HG02970 (cell line): Measurements from ENCODE around the gene GRIK5.
"Not testable (repeated sequence)": the region's sequence is repeated elsewhere in the genome, so short reads cannot be mapped to it uniquely, and the experiment has no call there.

Source experiments
- ATAC-seq: cut with Tn5 transposase; IDR thresholded peaks from one replicate; pipeline ENCODE4 v1.9.1; 2021; ENCODE audit warnings: mild to moderate bottlenecking, moderate library complexity, moderate number of reproducible peaks; ENCODE audit not compliant: unreplicated experiment, low FRiP score

The GRIK5 gene

GRCh38 chr19:42069619-42070351 lies at the start of gene GRIK5:
GRIK5 (minus strand) TSS chr19:42070206; CDS start chr19:42065770, 4,436 bp downstream.
- no peak for ATAC-seq

- no peak for ATAC-seq
These were observed 47.1 kb upstream of the GRIK5 start for GRCh38 chr19:42117076-42117475.

DNA sequence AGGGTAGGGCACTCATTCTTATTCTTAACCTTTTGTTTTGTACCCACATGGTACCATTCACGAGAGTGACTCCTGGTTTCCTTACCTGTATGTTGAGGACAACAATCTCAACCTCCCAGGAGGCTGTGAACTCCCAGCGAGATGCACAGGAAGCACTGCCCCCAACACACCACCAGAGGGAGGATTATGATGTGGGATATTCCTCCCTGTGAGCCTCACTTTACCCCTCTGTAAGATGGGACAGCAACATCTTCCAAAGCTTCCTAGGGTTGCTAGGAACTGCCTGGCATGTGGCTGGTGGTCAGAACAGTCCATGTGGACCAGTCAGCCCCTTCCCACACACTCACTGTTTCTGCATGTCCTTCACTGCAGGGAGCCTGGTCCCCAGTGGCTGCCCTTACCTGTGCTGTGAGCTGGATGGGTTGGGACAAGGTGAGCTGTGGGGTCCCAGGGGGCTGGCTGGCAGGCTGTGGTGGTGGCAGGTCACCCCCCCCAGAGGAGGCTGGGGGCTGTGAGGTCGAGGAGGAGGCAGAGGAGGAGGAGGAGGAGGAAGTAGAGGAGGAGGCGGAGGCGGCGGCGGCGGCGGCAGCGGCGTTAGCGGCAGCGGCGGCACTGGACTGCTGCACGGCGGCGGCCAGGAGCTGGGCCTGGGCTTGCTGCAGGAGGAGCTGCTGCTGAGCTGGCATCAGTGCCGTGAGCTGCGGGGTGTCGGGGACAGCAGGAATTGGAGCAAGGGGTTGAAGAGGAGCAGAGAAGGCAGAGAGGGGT lies 46.5 kb upstream of the GRIK5 start:
- no peak for ATAC-seq

DNA sequence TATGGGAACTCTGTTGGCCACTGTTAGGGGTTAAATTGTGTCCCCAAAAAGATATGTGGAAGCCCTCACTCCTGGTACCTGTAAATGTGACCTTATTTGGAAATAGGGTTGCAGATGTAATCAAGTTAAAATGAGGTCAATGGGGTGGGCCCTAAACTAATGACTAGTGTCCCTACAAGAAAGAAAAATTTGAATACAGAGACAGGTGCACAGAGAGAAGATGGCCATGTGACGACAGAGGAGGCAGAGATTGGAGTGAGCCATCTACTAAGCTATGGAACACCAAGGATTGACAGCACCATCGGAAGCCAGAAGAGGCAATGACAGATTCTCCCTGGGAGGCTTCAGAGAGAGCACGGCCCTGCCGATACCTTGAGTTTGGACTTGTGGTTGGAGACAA lies 45.7 kb upstream of the GRIK5 start:
- ATAC-seq: no peak

DNA sequence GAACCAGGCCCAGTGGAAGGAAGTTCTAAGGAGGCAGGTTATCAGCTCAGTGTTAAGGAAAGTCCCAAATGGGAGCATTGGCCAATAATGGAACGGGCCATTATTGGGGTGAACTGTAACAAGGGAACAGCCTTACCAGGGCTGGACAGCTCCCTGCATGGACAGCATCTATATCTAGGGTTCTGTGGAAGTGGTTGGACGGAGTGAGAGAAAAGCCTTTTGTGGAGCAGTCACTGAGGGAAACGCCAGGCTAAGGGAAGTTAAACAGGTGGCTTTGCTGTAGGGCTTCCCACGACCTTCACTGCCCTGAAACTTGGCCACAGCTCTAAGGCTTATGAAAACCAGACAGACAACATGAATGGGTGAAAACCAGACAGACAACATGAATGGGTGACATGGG lies 45.2 kb upstream of the GRIK5 start:
- ATAC-seq: no peak

GRCh38 chr19:42114412-42114811 lies 44.4 kb upstream of the GRIK5 start:
- no peak for ATAC-seq

GRCh38 chr19:42113641-42114348 lies 43.8 kb upstream of the GRIK5 start:
- ATAC-seq: no peak

DNA sequence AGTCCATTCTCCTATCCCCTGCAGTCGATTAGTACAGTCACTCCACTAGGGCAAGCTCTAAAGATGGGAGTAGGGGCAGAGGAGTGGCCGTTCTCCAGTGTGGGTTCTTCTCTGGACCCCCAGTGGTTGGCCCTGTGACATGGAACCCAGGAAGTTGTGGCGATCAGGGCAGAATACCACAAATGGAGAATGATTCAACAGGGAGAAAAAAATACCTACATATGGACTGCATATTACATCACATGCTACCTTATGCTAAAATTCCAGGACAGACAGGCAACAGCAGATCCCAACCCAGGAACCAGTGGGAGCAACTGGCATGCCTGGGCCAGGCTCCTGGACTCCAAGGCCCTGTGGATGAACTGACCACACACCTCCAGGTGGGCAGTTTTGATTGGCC lies 41.8 kb upstream of the GRIK5 start:
- no peak for ATAC-seq

DNA sequence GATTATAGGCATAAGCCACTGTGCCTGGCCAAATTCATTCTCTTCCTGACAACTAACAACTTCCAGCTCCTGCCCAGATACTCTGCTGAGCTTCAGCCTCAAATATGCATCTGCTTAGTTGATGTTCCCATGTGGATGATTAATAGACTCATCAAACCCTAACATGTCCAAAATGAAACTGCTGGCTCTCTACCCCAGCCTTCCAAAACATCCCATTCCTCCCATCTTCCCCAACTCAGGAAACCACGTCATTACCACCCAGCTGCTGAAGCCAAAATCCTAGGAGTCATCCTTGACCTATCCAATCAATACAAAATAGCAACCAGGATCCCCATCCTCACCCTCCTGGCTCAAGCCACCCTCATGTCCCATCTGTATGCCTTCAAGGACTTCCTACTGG lies 41.4 kb upstream of the GRIK5 start:
- ATAC-seq: no peak

GRCh38 chr19:42110658-42111057 lies 40.7 kb upstream of the GRIK5 start:
- ATAC-seq: no peak

DNA sequence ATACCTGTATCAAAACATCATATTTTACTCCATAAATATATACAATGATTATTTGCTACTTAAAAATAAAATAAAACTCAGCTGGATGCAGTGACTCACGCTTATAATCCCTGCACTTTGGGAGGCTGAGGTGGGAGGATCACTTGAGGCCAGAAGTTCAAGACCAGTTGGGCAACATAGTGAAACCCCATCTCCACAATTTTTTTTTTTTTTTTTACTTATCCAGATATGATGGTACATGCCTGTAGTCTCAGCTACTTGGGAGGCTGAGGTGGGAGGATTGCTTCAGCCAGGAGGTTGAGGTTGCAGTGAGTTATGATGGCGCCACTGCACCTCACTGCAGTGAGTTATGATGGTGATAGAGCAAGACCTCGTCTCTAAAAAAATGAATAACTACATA lies 39.9 kb upstream of the GRIK5 start:
- ATAC-seq: no peak

DNA sequence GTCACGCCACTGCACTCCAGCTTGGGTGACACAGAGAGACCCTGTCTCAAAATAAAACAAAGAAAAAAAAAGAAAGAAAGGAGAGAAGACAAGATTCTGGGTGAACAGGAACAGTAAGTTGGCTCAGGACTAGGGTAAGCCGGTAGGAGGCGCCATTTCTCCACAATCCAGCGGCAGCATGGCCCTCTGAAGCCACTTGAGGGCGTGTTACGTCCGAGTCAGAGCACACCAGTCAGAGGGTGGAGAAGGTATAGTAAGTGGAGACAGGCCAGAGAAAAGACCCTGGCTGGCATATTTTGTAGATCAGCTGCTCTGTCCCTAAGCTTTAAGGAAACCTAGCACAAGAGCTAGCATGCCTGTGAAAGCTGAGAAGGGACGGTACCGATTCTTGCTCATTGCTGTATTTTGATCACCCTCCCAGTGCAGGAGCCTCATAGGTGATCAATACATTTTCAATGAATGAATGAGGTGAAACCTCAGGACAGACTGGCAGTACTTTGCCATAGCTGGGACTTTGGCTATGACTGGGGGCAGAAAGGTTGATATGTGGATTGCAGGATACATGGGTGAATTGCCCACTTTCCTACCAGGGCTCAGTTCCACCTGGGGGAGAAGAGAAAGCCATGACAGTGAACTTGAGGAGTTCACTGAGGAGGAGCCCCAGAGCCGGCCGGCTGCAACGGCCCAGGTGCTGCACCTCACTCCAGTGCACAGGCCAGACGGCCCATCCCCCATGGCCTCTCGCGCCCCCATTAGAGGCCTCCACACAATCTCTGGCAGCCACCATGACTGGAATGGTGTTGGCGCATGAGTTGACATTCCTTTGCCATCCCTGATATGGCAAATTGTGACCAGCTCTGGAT lies 38.8 kb upstream of the GRIK5 start:
- peak; percentile 73 for ATAC-seq

- ATAC-seq: no peak
These were observed 35.4 kb upstream of the GRIK5 start for GRCh38 chr19:42105368-42105767.

DNA sequence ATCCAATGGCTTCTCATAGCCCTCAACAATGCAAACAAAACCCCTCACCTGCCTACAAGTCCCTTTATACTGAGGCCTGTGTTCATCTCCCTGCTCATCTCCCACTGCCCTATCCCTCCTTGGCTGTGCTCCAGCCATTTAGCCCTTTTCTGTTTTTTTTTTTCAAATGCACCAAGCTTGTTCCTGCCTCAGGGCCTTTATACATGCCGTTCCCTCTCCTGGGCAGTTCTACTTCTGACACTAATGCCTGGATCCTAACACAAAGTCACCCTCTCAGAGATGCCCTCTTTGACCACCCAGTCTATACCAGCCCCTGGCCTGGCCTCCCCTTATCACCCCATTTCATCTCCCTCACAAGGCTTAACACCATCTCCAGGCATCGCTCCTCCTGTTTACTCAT lies 32.9 kb upstream of the GRIK5 start:
- ATAC-seq: no peak

DNA sequence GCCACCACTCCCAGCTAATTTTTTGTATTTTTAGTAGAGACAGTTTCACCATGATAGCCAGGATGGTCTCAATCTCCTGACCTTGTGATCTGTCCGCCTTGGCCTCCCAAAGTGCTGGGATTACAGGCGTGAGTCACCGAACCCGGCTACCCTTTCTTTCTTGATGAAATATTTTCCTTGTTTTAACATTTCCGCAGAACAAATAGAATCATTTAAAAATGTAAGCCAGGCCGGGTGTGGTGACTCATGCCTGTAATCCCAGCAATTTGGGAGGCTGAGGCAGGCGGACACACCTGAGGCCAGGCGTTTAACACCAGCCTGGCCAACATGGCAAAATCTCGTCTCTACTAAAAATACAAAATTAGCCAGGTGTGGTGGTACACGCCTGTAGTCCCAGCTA lies 30.2 kb upstream of the GRIK5 start:
- ATAC-seq: not testable (repeated sequence)

GRCh38 chr19:42099336-42099925 lies 29.4 kb upstream of the GRIK5 start:
- ATAC-seq: no peak

GRCh38 chr19:42098781-42099180 lies 28.8 kb upstream of the GRIK5 start:
- ATAC-seq: no peak

DNA sequence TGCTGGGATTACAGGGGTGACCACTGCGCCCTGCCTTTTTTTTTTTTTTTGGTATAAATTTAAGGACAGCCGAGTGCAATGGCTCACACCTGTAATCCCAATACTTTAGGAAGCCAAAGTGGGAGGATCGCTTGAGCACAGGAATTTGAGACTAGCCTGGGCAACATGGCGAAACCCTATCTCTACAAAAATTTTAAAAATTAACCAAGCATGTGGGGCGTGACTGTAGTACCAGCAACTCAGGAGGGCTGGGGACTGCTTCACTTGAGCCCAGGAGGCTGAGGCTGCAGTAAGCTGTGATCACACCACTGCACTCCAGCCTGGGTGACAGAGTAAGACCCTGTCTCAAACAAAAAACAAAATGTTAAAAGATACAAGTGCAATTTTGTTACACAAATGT lies 27.5 kb upstream of the GRIK5 start:
- no peak for ATAC-seq

DNA sequence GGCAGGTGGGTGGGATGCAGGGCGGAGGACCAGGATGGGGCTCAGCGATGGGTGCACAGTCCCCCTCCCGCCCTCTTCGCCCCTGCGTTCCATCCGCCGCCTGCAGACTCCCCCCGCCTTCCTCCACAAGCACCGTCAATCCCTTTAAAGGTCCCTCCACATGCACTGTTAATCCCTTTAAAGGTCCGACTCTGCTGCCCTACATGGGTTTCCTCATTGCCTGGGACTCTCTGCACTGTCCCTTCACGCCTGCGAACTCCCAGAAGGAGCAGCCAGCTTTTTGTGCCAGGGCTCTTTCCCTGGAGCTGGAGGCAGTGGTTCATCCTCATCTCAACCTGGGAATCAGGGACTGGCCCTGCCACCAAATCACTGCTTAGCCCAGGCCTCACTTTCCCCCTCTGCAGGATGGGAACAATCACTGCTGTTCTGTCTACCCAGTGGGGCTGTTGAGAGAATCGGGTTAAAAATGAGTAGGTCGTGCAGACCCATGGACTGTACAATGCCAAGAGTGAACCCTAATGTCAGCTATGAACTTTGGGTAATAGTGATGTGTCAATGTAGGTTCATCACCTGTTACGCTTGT lies 26.3 kb upstream of the GRIK5 start:
- no peak for ATAC-seq

DNA sequence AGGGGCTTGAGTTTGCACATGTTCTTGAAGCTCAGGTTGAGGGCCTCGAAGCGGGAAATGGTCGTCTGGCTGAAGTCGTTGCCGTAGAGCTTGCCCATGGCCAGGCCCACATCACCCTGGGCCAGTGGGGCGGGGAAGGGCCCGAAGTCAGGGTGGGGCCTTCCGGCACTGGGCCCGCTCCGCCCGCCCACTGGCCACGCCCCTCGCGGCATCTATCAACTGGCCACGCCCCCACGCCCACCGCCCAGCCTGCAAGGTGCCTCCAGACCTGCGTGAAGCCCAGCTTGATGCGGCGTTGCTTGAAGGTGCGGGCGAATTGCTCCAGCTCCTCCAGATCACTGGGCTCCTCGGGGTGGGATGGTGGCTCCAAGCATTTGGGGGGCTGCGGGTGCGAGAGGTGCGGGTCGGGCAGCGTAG lies 25.8 kb upstream of the GRIK5 start:
- no peak for ATAC-seq
